K562 (cell line): ENCODE data around the gene RAB40B. TPM values are rescaled to one million over a fixed set of nuclear protein-coding genes. Genes with fewer than 3 reads are reported as not detected.

ENCODE experiments used
- ATAC-seq: fragments of 200-7000 bp; cut with Tn5 transposase; 3 replicates; pipeline ENCODE4 v1.9.1; 2020; ENCODE audit warnings: moderate library complexity
- BruUV-seq: library from RNA; stranded (reverse); fragments of 400-500 nt; replicated peaks from 2 replicates; lab custom pipeline; 2021; lab: Mats Ljungman, UMichigan
- CTCF ChIA-PET: fragments of 300-600 bp; formaldehyde crosslinking; extraction: SDS; loops from one replicate; lab custom pipeline; 2021; ENCODE audit warnings: low intra/inter-chr PET ratio; lab: Yijun Ruan, JAX
- POLR2A ChIA-PET: fragments of 300-600, 350-650 bp; sonication (Branson Sonifier 250); formaldehyde crosslinking; extraction: SDS; loops from one replicate; lab custom pipeline; 2021; ENCODE audit warnings: antibody characterized with exemption, inconsistent platforms; lab: Yijun Ruan, JAX
- DNase-seq, 4 experiments: peaks; one replicate each; pipeline versions ENCODE4 v3.0.0 to v3.0.0-alpha.2; 2011 to 2018; ENCODE audit warnings: low spot score in 3 of 4, mixed read lengths in 3 of 4; ENCODE audit errors: extremely low read depth in 1 of 4
- FAIRE-seq: peaks from 2 replicates; lab custom pipeline; 2011; peaks lifted over from hg19 to GRCh38; lab: Jason Lieb, UNC
- H2AFZ ChIP-seq: 2 replicates; pipeline ENCODE4 v1.6.0; 2011; ENCODE audit warnings: low read depth, low read length, control low read depth, inconsistent platforms
- H3K27ac ChIP-seq: fragments of 200-600 bp; 3 replicates; pipeline ENCODE4 v1.8.0; 2011; ENCODE audit warnings: low read depth, mild to moderate bottlenecking, control low read depth, inconsistent platforms, low read length, moderate library complexity, mixed read lengths; ENCODE audit errors: extremely low read depth
- H3K27me3 ChIP-seq, 2 experiments: fragments of 300-600 bp in 1 of 2; 2 replicates in 1 of 2; 3 replicates in 1 of 2; pipeline versions ENCODE4 v1.6.0 to v1.8.0; 2011; ENCODE audit warnings: inconsistent platforms in 2 of 2, low read length in 2 of 2, mild to moderate bottlenecking in 1 of 2, mixed read lengths in 1 of 2, moderate library complexity in 1 of 2; ENCODE audit not compliant: control insufficient read depth in 2 of 2, insufficient read depth in 2 of 2
- H3K36me3 ChIP-seq: fragments of 300-600 bp; 3 replicates; pipeline ENCODE4 v1.8.0; 2011; ENCODE audit warnings: mild to moderate bottlenecking, low read length, inconsistent platforms; ENCODE audit not compliant: control insufficient read depth, insufficient read depth
- H3K4me1 ChIP-seq, 2 experiments: fragments of 200-600 bp in 1 of 2; replicated peaks in 1 of 2; 2 replicates in 1 of 2; 3 replicates in 1 of 2; pipeline versions ENCODE4 v1.5.1 to v1.8.0; 2011; ENCODE audit warnings: inconsistent platforms in 2 of 2, low read length in 2 of 2, mild to moderate bottlenecking in 1 of 2, mixed read lengths in 1 of 2, moderate library complexity in 1 of 2; ENCODE audit not compliant: control insufficient read depth in 2 of 2, insufficient read depth in 2 of 2
- H3K4me2 ChIP-seq: 2 replicates; pipeline ENCODE4 v1.6.1; 2011; ENCODE audit warnings: low read length, control low read depth, inconsistent platforms, mixed read lengths; ENCODE audit not compliant: insufficient read depth
- H3K4me3 ChIP-seq: fragments of 200-600 bp; sonication (generic), shearing (Covaris generic); 2 replicates; pipeline ENCODE4 v1.5.1; 2016; ENCODE audit warnings: control low read depth, inconsistent platforms
- H3K79me2 ChIP-seq: fragments of 200-600 bp; 3 replicates; pipeline ENCODE4 v1.8.0; 2011; ENCODE audit warnings: low read length, inconsistent platforms; ENCODE audit not compliant: control insufficient read depth, insufficient read depth
- H3K9ac ChIP-seq, 2 experiments: 2 replicates each; pipeline versions ENCODE4 v1.6.0 to v1.6.1; 2011; ENCODE audit warnings: low read depth in 2 of 2, low read length in 2 of 2, control low read depth in 1 of 2, inconsistent platforms in 1 of 2, mild to moderate bottlenecking in 1 of 2, mixed read lengths in 1 of 2; ENCODE audit not compliant: insufficient read depth in 1 of 2
- H3K9me1 ChIP-seq: one replicate; pipeline ENCODE4 v1.6.0; 2011; ENCODE audit warnings: inconsistent platforms, mild to moderate bottlenecking, low read length, moderate library complexity; ENCODE audit not compliant: control insufficient read depth, insufficient read depth
- H3K9me3 ChIP-seq: replicated peaks from 2 replicates; pipeline ENCODE4 v1.5.1; 2011; ENCODE audit warnings: low read depth, low read length, inconsistent platforms; ENCODE audit not compliant: control insufficient read depth, insufficient read depth
- H4K20me1 ChIP-seq: replicated peaks from 2 replicates; pipeline ENCODE4 v1.6.1; 2011; ENCODE audit warnings: low read length, inconsistent platforms, mixed read lengths; ENCODE audit not compliant: control insufficient read depth, insufficient read depth
- CBX5 ChIP-seq: IDR thresholded peaks from 2 replicates; pipeline ENCODE4 v1.6.1; 2014; ENCODE audit warnings: low read depth, borderline replicate concordance
- CCNT2 ChIP-seq: IDR thresholded peaks from 2 replicates; pipeline ENCODE4 v1.6.1; 2011; ENCODE audit warnings: borderline replicate concordance, low read depth, mild to moderate bottlenecking, moderate library complexity, mixed read lengths, low read length; ENCODE audit not compliant: insufficient read length; ENCODE audit errors: extremely low read depth
- DDX20 ChIP-seq: fragments of 450-650 bp; IDR thresholded peaks from 2 replicates; pipeline ENCODE4 v1.6.1; 2016; ENCODE audit warnings: missing genetic modification characterization, low read depth, mild to moderate bottlenecking, missing compliant biosample characterization, moderate library complexity
- FOXA3 ChIP-seq, 2 experiments: fragments of 450-650 bp in 1 of 2; sonication (generic) in 1 of 2; formaldehyde crosslinking; IDR thresholded peaks in 1 of 2; conservative IDR thresholded peaks in 1 of 2; 2 replicates each; pipeline versions ENCODE4 v1.4.0 to v1.8.0; 2020 to 2022; ENCODE audit warnings: mild to moderate bottlenecking in 2 of 2, missing genetic modification reagents in 1 of 2
- HSF4 ChIP-seq: fragments of 250-450 bp; sonication (Bioruptor Pico); IDR thresholded peaks from 2 replicates; pipeline ENCODE4 v2.1.2; 2022; ENCODE audit warnings: mild to moderate bottlenecking, moderate library complexity, borderline replicate concordance
- MAFG ChIP-seq: fragments of 450-650 bp; conservative IDR thresholded peaks from 2 replicates; pipeline ENCODE4 v1.6.1; 2016; ENCODE audit warnings: missing genetic modification characterization, missing compliant biosample characterization
- ZC3H4 ChIP-seq: sonication (generic); formaldehyde crosslinking; IDR thresholded peaks from 2 replicates; pipeline ENCODE4 v1.9.0; 2021; ENCODE audit warnings: missing genetic modification reagents, borderline replicate concordance
- ZNF316 ChIP-seq: fragments of 450-650 bp; IDR thresholded peaks from 2 replicates; pipeline ENCODE4 v1.6.1; 2016
- WGBS: fragments of 100-300 bp; shearing (Covaris generic); methylation state at CpG from one replicate; pipeline ENCODE4 v1.1.6; 2016; ENCODE audit warnings: low coverage, mixed read lengths; ENCODE audit not compliant: insufficient coverage; ENCODE audit errors: missing lambda C conversion rate; 5-methylcytosine and 5-hydroxymethylcytosine counted together
- in situ Hi-C: fragments of 300-500 bp; cut with MboI; formaldehyde crosslinking; loops from 4 replicates; pipeline ENCODE4 v1.15.0; 2018; ENCODE audit warnings: inconsistent platforms, mixed read lengths
- intact Hi-C: fragments of 100-400 bp; cut with micrococcal nuclease; formaldehyde crosslinking; loops from 2 replicates; pipeline ENCODE4 v1.14.2; 2022
- polyA plus RNA-seq, 8 experiments: library from polyadenylated mRNA; depleted of rRNA in 4 of 8; stranded (reverse) in 5 of 8; unstranded in 3 of 8; fragments of >200 nt; fragmentation: Nextera tagmentation in 2 of 8; fragmentation: Illumina TruSeq in 1 of 8; extraction: Ambion mirVana in 2 of 8; extraction: Trizol in 1 of 8; gene quantifications; 2 replicates each; pipeline versions ENCODE4 v1.2.1 to v1.2.3, GENCODE V29; 2011 to 2014; ENCODE audit warnings: inconsistent platforms in 1 of 8, missing spikeins in 1 of 8
- total RNA-seq, 7 experiments: library from RNA; depleted of rRNA in 6 of 7; stranded (reverse); fragments of >200 nt in 6 of 7; fragmentation: Illumina TruSeq in 2 of 7; extraction: Trizol in 2 of 7; gene quantifications; 2 replicates each; pipeline versions ENCODE4 v1.2.1 to v1.2.3, GENCODE V29; 2011 to 2021; ENCODE audit warnings: low replicate concordance in 1 of 7
- TF ChIP-seq, protein P1 (sequence below): sonication (generic); formaldehyde crosslinking; IDR thresholded peaks from 2 replicates; pipeline ENCODE4 v1.9.0; 2022; ENCODE audit warnings: mild to moderate bottlenecking, missing genetic modification reagents

The RAB40B gene
- total and polyA plus RNA-seq, 9 of the 15 experiments (the other 6 are each of a cell fraction or from before 2014, with no cell fraction given) = 0.13 to 4.6 (median 1.4) TPM

DNA sequence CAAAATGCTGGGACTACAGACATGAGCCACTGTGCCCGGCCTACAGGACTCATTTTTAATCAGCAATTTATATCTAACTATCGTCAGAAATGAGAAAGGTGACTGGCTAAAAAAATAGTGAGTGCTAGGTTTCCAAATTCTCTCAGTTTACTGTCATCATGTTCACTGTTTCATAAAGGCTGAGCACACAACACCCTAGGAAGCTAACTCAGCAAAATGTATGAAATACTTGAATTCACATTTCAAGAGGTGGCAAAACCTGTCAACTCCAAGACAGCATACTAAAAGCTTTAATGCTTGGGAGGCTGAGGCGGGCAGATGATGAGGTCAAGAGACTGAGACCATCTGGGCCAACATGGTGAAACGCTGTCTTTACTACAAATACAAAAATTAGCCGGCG lies 67.0 kb downstream of the RAB40B start:
- no peak for ATAC-seq
- no TSS peak for BruUV-seq

DNA sequence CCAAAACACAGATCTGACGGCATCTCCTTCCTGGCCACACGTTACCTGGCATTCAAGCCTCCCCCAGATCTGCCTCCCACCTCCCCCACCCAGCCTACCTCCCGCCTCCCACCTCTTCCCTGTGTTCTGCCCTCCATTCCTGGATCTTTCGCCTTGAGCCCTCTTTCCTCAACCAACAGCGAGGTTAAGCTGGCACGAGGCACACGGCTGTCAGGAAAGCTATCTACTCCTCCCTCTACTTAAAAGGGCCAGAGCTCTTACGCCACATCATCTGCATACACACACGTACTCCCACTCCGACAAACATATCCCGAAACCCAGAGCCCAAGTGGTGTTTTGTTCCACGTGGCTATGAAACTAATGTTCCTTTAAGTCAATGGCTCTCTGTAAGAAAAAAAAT lies 68.3 kb downstream of the RAB40B start:
- Histone ChIP-seq H3K9me1 (no peaks in the 10 kb centered on the region), H3K27ac (no peak overlapping the region), H3K9ac (no peak overlapping the region), H2AFZ (no peak overlapping the region), H3K4me3 (no peak overlapping the region), H3K36me3 (peaks cover 88% of the 10 kb centered on the region), H3K9me3 (no peaks in the 10 kb centered on the region), H3K79me2 (peaks cover 42% of the 10 kb centered on the region), H4K20me1 (peaks cover 7% of the 10 kb centered on the region; the same call in 1 of the 2 replicates), H3K4me1 (peaks cover 0 to 4% of the 10 kb centered on the region in 2 experiments; a peak in 1 of 5 replicates), H3K4me2 (no peak overlapping the region), H3K27me3 (no peaks in the 10 kb centered on the region)
- in situ Hi-C loops = no loop called here
- ChIA-PET POLR2A (interaction anchor here (1.0 to 1.5 kb wide), 2 partner anchors 15 to 19 kb away, joined by 3 read pairs; no protein-coding TSS in a partner anchor), CTCF (no interaction called here)
- FAIRE-seq (no peak), ATAC-seq (no peak), DNase-seq (no peak)
- intact Hi-C loops = no loop called here
- BruUV-seq = no TSS peak
- WGBS = 90% methylated on average over 12 of the region's 12 CpGs
- TF ChIP-seq FOXA3 (CRISPR knock-in tag; conservative IDR thresholded peaks at IDR 0.05 in 1 of 2, IDR thresholded peaks at IDR 0.05 in 1 of 2) (no peak), ZC3H4 (CRISPR knock-in tag) (no peak)

More for the DNA sequence above, 67.0 kb downstream of the RAB40B start:
- FAIRE-seq = no peak
- H3K4me2 ChIP-seq = no peak overlapping the region
- no peak overlapping the region for H3K4me3 ChIP-seq
- no peak for DNase-seq
- TF ChIP-seq CBX5 (no peak), HSF4 (CRISPR knock-in tag) (no peak), ZNF316 (peak; percentile 61), MAFG (tag) (peak; percentile 31; the same call in 1 of the 2 replicates), CCNT2 (no peak), DDX20 (tag) (no peak)
- TF ChIP-seq, protein P1, sequence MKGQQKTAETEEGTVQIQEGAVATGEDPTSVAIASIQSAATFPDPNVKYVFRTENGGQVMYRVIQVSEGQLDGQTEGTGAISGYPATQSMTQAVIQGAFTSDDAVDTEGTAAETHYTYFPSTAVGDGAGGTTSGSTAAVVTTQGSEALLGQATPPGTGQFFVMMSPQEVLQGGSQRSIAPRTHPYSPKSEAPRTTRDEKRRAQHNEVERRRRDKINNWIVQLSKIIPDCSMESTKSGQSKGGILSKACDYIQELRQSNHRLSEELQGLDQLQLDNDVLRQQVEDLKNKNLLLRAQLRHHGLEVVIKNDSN (CRISPR knock-in tag) = no peak
- TF ChIP-seq, all 486 proteins: peak for 2
- Histone ChIP-seq H3K9me3 (no peaks in the 10 kb centered on the region), H3K9ac (no peak overlapping the region), H3K27me3 (no peaks in the 10 kb centered on the region), H3K79me2 (peaks cover 50% of the 10 kb centered on the region), H3K4me1 (peaks cover 0 to 4% of the 10 kb centered on the region in 2 experiments; a peak in 1 of 5 replicates), H2AFZ (no peak overlapping the region), H4K20me1 (peaks cover 7% of the 10 kb centered on the region; the same call in 1 of the 2 replicates), H3K9me1 (no peaks in the 10 kb centered on the region), H3K27ac (no peak overlapping the region), H3K36me3 (peaks cover 86% of the 10 kb centered on the region)
- 74% methylated on average over 6 of the region's 6 CpGs for WGBS
- ChIA-PET POLR2A (interaction anchor here (1.1 kb wide), 1 partner anchor 15 kb away, joined by 4 read pairs; no protein-coding TSS in a partner anchor), CTCF (no interaction called here)
- in situ Hi-C loops = no loop called here
- intact Hi-C loops = no loop called here
